Activated T-helper 1 cell treated with anti-CD3 and anti-CD28 coated beads, Interleukin-12 subunit alpha, Interleukin-12 subunit beta, Interleukin-2, Interleukin-4 antibody, amounts not matched to agents 30 ng/mL and 10 ng/mL and 1 ng/mL, durations not matched to agents 14 hours and 24 hours and 36 hours (primary cell): ENCODE measurements around the gene GLCCI1. TPM values are rescaled to one million over a fixed set of nuclear protein-coding genes. Genes with fewer than 3 reads are reported as not detected.

ENCODE experiments used
- DNase-seq: peaks from one replicate; pipeline ENCODE4 v3.0.0; 2021; ENCODE audit warnings: low spot score
- H3K27ac Mint-ChIP-seq: one replicate; pipeline ENCODE4 v1.8.0; 2021; ENCODE audit warnings: mild to moderate bottlenecking, mixed read lengths
- H3K27me3 Mint-ChIP-seq: one replicate; pipeline ENCODE4 v1.8.0; 2022; ENCODE audit warnings: mild to moderate bottlenecking, moderate library complexity, mixed read lengths; ENCODE audit not compliant: insufficient read depth
- H3K36me3 Mint-ChIP-seq: one replicate; pipeline ENCODE4 v1.8.0; 2021; ENCODE audit warnings: low read depth, mixed read lengths
- H3K4me1 Mint-ChIP-seq: one replicate; pipeline ENCODE4 v1.8.0; 2021; ENCODE audit warnings: low read depth, mixed read lengths
- H3K4me3 Mint-ChIP-seq: one replicate; pipeline ENCODE4 v1.8.0; 2021; ENCODE audit warnings: mild to moderate bottlenecking, moderate library complexity, mixed read lengths
- H3K9me3 Mint-ChIP-seq: one replicate; pipeline ENCODE4 v1.8.0; 2021; ENCODE audit warnings: mixed read lengths
- intact Hi-C: fragments of 100-400 bp; cut with micrococcal nuclease; formaldehyde crosslinking; loops from one replicate; pipeline ENCODE4 v1.15.1; 2024
- total RNA-seq: library from RNA; stranded (reverse); gene quantifications from 2 replicates; pipeline ENCODE4 v1.2.3, GENCODE V29; 2022

Gene GLCCI1
- total RNA-seq, 1 donor from 2014 or later: 13.4 TPM

- no peak overlapping the region for H3K27ac Mint-ChIP-seq
- no peaks in the 10 kb centered on the region for H3K27me3 Mint-ChIP-seq
- no peak for DNase-seq
- no peaks in the 10 kb centered on the region for H3K9me3 Mint-ChIP-seq
- peaks cover 12% of the 10 kb centered on the region for H3K4me1 Mint-ChIP-seq
- no peak overlapping the region for H3K4me3 Mint-ChIP-seq
- no peaks in the 10 kb centered on the region for H3K36me3 Mint-ChIP-seq
- intact Hi-C loops: no loop called here
Observed at GRCh38 chr7:7966141-7966734, 2.4 kb upstream of the GLCCI1 start.

- H3K4me1 Mint-ChIP-seq: peaks cover 17% of the 10 kb centered on the region
- H3K4me3 Mint-ChIP-seq: peak overlapping the region; percentile 89
- H3K9me3 Mint-ChIP-seq: no peaks in the 10 kb centered on the region
- no peaks in the 10 kb centered on the region for H3K36me3 Mint-ChIP-seq
- peak overlapping the region; percentile 91 for H3K27ac Mint-ChIP-seq
- intact Hi-C loops: loop anchor here (1.0 to 2.0 kb wide), 15 partner anchors 23 to 786 kb away; partner anchors contain the start of genes C1GALT1, MIOS and UMAD1
- no peaks in the 10 kb centered on the region for H3K27me3 Mint-ChIP-seq
- DNase-seq: no peak
Observed at GRCh38 chr7:7967886-7968543, 581 bp upstream of the GLCCI1 start.

- peaks cover 2% of the 10 kb centered on the region for H3K36me3 Mint-ChIP-seq
- H3K27ac Mint-ChIP-seq: no peak overlapping the region
- H3K4me1 Mint-ChIP-seq: peaks cover 20% of the 10 kb centered on the region
- intact Hi-C loops: loop anchor here (1.0 to 5.0 kb wide), 8 partner anchors 20 to 328 kb away; partner anchors contain the start of gene RPA3
- peak; percentile 34 for DNase-seq
- no peaks in the 10 kb centered on the region for H3K27me3 Mint-ChIP-seq
- peak overlapping the region; percentile 71 for H3K4me3 Mint-ChIP-seq
- H3K9me3 Mint-ChIP-seq: no peaks in the 10 kb centered on the region
Observed at GRCh38 chr7:7969306-7970236, 975 bp downstream of the GLCCI1 start.

- H3K36me3 Mint-ChIP-seq: peaks cover 2% of the 10 kb centered on the region
- peaks cover 24% of the 10 kb centered on the region for H3K4me1 Mint-ChIP-seq
- no peak overlapping the region for H3K27ac Mint-ChIP-seq
- intact Hi-C loops: loop anchor here (1.0 to 5.0 kb wide), 4 partner anchors 19 to 327 kb away; partner anchors contain the start of gene RPA3
- no peaks in the 10 kb centered on the region for H3K9me3 Mint-ChIP-seq
- DNase-seq: no peak
- no peaks in the 10 kb centered on the region for H3K27me3 Mint-ChIP-seq
- no peak overlapping the region for H3K4me3 Mint-ChIP-seq
Observed at GRCh38 chr7:7970237-7970530, 1.6 kb downstream of the GLCCI1 start.

- Mint-ChIP-seq H3K9me3 (no peaks in the 10 kb centered on the region), H3K27ac (no peak overlapping the region), H3K4me1 (peaks cover 30% of the 10 kb centered on the region), H3K36me3 (peaks cover 6% of the 10 kb centered on the region), H3K4me3 (no peak overlapping the region), H3K27me3 (no peaks in the 10 kb centered on the region)
- DNase-seq: no peak
- intact Hi-C loops: loop anchor here (1.0 to 5.0 kb wide), 4 partner anchors 19 to 327 kb away; partner anchors contain the start of gene RPA3
Observed at GRCh38 chr7:7970531-7971307, 2.1 kb downstream of the GLCCI1 start.

- Mint-ChIP-seq H3K36me3 (peaks cover 6% of the 10 kb centered on the region), H3K9me3 (no peaks in the 10 kb centered on the region), H3K4me1 (peaks cover 36% of the 10 kb centered on the region), H3K27me3 (no peaks in the 10 kb centered on the region), H3K27ac (no peak overlapping the region), H3K4me3 (no peak overlapping the region)
- intact Hi-C loops: loop anchor here (2.0 to 5.0 kb wide), 3 partner anchors 65 to 326 kb away; partner anchors contain the start of gene RPA3
- DNase-seq: no peak
Observed at GRCh38 chr7:7971308-7972040, 2.9 kb downstream of the GLCCI1 start.

GRCh38 chr7:7972128-7972527, 3.5 kb downstream of the GLCCI1 start:
- Mint-ChIP-seq H3K9me3 (no peaks in the 10 kb centered on the region), H3K4me3 (no peak overlapping the region), H3K4me1 (peaks cover 36% of the 10 kb centered on the region), H3K27ac (no peak overlapping the region), H3K27me3 (no peaks in the 10 kb centered on the region), H3K36me3 (peaks cover 6% of the 10 kb centered on the region)
- intact Hi-C loops: loop anchor here (5.0 kb wide), 2 partner anchors 255 to 325 kb away; partner anchors contain the start of gene RPA3
- no peak for DNase-seq

- Mint-ChIP-seq H3K4me1 (peaks cover 38% of the 10 kb centered on the region), H3K4me3 (no peak overlapping the region)
Observed at GRCh38 chr7:7972922-7973594, 4.5 kb downstream of the GLCCI1 start.

GRCh38 chr7:7976677-7977076, 8.1 kb downstream of the GLCCI1 start:
- H3K4me3 Mint-ChIP-seq: no peak overlapping the region
- H3K27me3 Mint-ChIP-seq: no peaks in the 10 kb centered on the region
- H3K4me1 Mint-ChIP-seq: peaks cover 34% of the 10 kb centered on the region
- no peaks in the 10 kb centered on the region for H3K9me3 Mint-ChIP-seq
- intact Hi-C loops: no loop called here
- peaks cover 11% of the 10 kb centered on the region for H3K36me3 Mint-ChIP-seq
- H3K27ac Mint-ChIP-seq: no peak overlapping the region
- no peak for DNase-seq

More at GRCh38 chr7:7972922-7973594, 4.5 kb downstream of the GLCCI1 start:
- H3K27ac Mint-ChIP-seq: no peak overlapping the region
- DNase-seq: no peak
- intact Hi-C loops: loop anchor here (5.0 kb wide), 2 partner anchors 256 to 324 kb away; partner anchors contain the start of gene RPA3
- H3K9me3 Mint-ChIP-seq: no peaks in the 10 kb centered on the region
- no peaks in the 10 kb centered on the region for H3K27me3 Mint-ChIP-seq
- peaks cover 6% of the 10 kb centered on the region for H3K36me3 Mint-ChIP-seq

- H3K27me3 Mint-ChIP-seq: no peaks in the 10 kb centered on the region
- DNase-seq: no peak
- peaks cover 14% of the 10 kb centered on the region for H3K36me3 Mint-ChIP-seq
- H3K27ac Mint-ChIP-seq: no peak overlapping the region
- H3K9me3 Mint-ChIP-seq: no peaks in the 10 kb centered on the region
- intact Hi-C loops: no loop called here
- H3K4me3 Mint-ChIP-seq: no peak overlapping the region
- H3K4me1 Mint-ChIP-seq: peaks cover 33% of the 10 kb centered on the region
Observed at GRCh38 chr7:7977774-7978173, 9.2 kb downstream of the GLCCI1 start.

- Mint-ChIP-seq H3K9me3 (no peaks in the 10 kb centered on the region), H3K27ac (no peak overlapping the region), H3K27me3 (no peaks in the 10 kb centered on the region), H3K4me1 (peaks cover 27% of the 10 kb centered on the region), H3K36me3 (peaks cover 14% of the 10 kb centered on the region), H3K4me3 (no peak overlapping the region)
- intact Hi-C loops: no loop called here
- no peak for DNase-seq
Observed at GRCh38 chr7:7978860-7979259, 10.3 kb downstream of the GLCCI1 start.
